ENCODE data around the gene C10orf105. TPM values are rescaled to one million over a fixed set of nuclear protein-coding genes. Genes with fewer than 3 reads are reported as not detected.

C10orf105 gene, protein sequence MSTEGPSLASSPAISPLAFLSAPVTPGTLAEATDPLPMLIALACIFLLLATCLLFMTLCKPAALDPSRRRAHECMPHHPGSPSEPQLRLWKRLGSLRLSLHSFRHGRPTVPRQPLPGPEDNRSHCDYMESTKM
- total RNA-seq (0.35 TPM), polyA plus RNA-seq (ENCODE audit: insufficient read depth, low read depth, low replicate concordance) (not detected)
- long read RNA-seq, donor 1: 0 reads
- long read RNA-seq, donor 2: 0 reads
- long read RNA-seq, donor 3: 0 reads
- long read RNA-seq, donor 4: 0 reads
- long read RNA-seq, donor 5: 0 reads
- long read RNA-seq, donor 6: 0 reads
- long read RNA-seq, donor 7: 0 reads
- long read RNA-seq, donor 8: 0 reads
- long read RNA-seq, donor 9: 0 reads
- long read RNA-seq, donor 10: 0 reads

DNA sequence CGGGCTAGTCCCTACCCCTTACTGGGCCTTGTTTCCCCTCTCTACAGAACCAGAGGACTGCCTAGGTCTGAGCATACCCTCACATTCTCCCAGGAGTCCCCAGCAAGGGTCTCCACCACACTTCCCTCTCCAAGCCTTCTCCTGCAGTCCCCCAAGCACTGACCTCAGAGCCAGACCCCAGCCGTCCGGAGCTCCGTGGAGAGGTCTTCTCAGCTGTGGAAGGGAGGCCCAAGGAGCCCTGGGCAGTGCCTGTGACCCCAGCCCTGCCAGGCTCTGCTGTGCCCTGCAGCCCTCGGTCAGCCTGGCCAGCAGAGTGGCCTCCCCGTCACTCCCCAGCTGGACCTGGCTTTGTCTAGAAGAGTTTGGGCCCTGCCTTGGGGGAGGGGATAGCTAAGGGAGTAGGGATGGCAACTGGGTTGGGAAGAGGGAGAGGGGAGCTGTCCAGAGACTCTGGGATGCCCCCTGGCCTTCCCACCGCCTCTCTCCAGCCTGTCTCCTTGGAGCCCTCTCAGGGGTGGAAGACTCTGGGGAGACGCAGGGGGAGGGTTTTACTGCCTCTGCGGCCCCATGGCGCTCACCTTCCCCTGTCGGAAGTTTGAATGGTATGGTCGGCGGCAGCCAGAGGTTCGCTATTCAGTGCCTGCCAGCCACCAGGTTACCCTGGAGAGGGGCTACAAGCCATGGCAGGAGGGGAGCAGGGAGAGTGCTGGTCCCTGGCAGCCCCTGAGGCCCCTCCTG is at the start of gene C10orf105:
TSS of gene C10orf105 (minus strand) at position 315 of the 738 bp plus-strand sequence. CDS start 3,441 bp downstream, outside the sequence.
- TF ChIP-seq, protein P1, sequence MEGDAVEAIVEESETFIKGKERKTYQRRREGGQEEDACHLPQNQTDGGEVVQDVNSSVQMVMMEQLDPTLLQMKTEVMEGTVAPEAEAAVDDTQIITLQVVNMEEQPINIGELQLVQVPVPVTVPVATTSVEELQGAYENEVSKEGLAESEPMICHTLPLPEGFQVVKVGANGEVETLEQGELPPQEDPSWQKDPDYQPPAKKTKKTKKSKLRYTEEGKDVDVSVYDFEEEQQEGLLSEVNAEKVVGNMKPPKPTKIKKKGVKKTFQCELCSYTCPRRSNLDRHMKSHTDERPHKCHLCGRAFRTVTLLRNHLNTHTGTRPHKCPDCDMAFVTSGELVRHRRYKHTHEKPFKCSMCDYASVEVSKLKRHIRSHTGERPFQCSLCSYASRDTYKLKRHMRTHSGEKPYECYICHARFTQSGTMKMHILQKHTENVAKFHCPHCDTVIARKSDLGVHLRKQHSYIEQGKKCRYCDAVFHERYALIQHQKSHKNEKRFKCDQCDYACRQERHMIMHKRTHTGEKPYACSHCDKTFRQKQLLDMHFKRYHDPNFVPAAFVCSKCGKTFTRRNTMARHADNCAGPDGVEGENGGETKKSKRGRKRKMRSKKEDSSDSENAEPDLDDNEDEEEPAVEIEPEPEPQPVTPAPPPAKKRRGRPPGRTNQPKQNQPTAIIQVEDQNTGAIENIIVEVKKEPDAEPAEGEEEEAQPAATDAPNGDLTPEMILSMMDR (IDR thresholded peaks at IDR 0.05; ENCODE audit: borderline replicate concordance, extremely low read depth, insufficient read depth): no peak
- H3K27me3 ChIP-seq (ENCODE audit: control insufficient read depth, insufficient read depth, low read length): no peaks in the 10 kb centered on the region
- intact Hi-C loops (cut with DNase I): no loop called here
- H3K4me3 ChIP-seq (ENCODE audit: low read length in 3 of 3): no peak within 1 kb of the TSS
- DNase-seq (peak in 3 of 5 donors; percentile 54 to 66 (median 65)), FAIRE-seq (no peak)
- no peaks in the 10 kb centered on the region for H3K36me3 ChIP-seq (ENCODE audit: control insufficient read depth in 2 of 3, insufficient read depth in 3 of 3, low read length in 3 of 3)
- H3K27ac ChIP-seq (ENCODE audit: low read depth in 2 of 2, low read length in 2 of 2): no peak within 1 kb of the TSS
- peaks cover 0 to under 1% (median 0%) of the 10 kb centered on the region in 3 donors for H3K4me1 ChIP-seq (ENCODE audit: control insufficient read depth in 2 of 3, insufficient read depth in 2 of 3, low read depth in 1 of 3, low read length in 3 of 3)
- H3K9ac ChIP-seq (ENCODE audit: low read length in 3 of 3): no peak within 1 kb of the TSS
- H3K9me3 ChIP-seq (ENCODE audit: control insufficient read depth in 2 of 3, insufficient read depth in 1 of 3, low read length in 3 of 3): no peaks in the 10 kb centered on the region

DNA sequence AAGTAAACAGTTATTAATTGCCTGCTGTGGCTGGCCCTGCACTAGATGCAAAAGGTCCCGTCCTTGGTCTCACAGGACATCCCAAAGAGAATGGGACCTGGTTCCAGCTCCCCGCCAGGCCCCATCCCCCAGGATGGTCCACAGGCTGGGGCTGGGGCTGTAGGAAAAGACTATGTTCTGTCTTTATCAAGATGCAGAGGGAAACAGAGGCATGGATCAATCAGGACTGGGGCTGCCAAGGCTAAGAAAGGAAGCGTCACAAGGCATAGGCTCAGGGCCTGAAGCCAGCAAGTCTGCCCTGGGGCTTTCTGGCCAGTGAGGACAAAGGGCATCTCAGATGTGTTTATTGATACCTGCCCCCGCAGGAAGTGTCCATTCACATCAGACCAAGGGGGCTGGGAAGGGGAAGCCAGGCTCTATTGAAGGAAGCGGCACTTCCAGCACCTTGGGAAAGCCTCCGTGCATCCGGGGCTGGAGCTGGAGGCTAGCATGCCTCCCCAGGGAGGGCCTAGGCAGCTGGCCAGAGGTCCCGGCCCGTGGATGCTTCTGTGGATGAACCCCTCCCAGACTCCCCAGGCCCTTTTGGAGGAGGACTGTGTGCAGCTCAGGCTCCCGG is 48.0 kb upstream of the C10orf105 start:
- Histone ChIP-seq H3K9ac (ENCODE audit: low read length in 3 of 3) (peak overlapping the region in 1 of 3 donors; percentile 8), H3K9me3 (ENCODE audit: control insufficient read depth in 2 of 3, insufficient read depth in 1 of 3, low read length in 3 of 3) (no peaks in the 10 kb centered on the region), H3K4me3 (ENCODE audit: low read length in 3 of 3) (no peak overlapping the region), H3K27me3 (ENCODE audit: control insufficient read depth, insufficient read depth, low read length) (no peaks in the 10 kb centered on the region), H3K27ac (ENCODE audit: low read depth in 2 of 2, low read length in 2 of 2) (peak overlapping the region; percentile 79 to 89), H3K4me1 (ENCODE audit: control insufficient read depth in 2 of 3, insufficient read depth in 2 of 3, low read depth in 1 of 3, low read length in 3 of 3) (peaks cover 0 to 56% (median 16%) of the 10 kb centered on the region in 3 donors), H3K36me3 (ENCODE audit: control insufficient read depth in 2 of 3, insufficient read depth in 3 of 3, low read length in 3 of 3) (no peaks in the 10 kb centered on the region)
- no peak for FAIRE-seq
- DNase-seq: peak in 2 of 5 donors; percentile 58 to 93
- TF ChIP-seq, protein P1 (IDR thresholded peaks at IDR 0.05; ENCODE audit: borderline replicate concordance, extremely low read depth, insufficient read depth): no peak
- intact Hi-C loops (cut with DNase I): no loop called here

DNA sequence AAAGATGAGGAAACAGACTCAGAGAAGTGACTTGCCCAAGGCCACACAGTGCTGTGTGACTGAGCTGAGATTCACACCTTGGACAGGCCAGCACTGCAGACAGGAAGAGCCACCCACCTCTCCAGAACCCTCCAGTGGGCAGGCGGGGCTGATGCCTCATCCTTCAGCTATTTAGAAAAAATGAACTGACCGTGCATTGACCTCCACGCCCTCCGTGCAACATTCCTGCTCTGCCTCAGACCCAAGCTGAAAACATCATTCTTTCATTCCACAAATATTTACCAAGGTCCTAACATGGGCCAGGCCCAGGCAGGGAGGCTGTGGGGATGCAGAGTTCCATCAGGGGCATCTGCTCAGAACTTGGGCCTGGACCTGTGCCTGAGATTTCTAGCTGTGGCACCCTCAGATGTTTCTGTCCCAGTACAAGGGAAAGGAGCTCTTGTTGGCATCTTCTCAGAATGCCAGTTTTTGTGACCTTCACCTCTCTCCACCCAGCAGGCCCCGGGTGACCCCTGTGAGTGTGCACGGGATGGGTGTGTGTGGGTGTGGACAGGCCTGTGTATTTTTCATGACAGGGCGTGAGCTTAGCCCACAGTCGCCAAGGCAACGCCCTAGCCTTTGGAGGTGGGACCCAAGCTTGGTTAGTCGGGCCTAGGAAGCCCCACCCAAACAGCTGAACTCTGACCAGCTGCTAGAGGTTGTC is 47.3 kb upstream of the C10orf105 start:
- H3K9me3 ChIP-seq (ENCODE audit: control insufficient read depth in 2 of 3, insufficient read depth in 1 of 3, low read length in 3 of 3): no peaks in the 10 kb centered on the region
- H3K27ac ChIP-seq (ENCODE audit: low read depth in 2 of 2, low read length in 2 of 2): peak overlapping the region; percentile 79 to 89
- peaks cover 0 to 57% (median 14%) of the 10 kb centered on the region in 3 donors for H3K4me1 ChIP-seq (ENCODE audit: control insufficient read depth in 2 of 3, insufficient read depth in 2 of 3, low read depth in 1 of 3, low read length in 3 of 3)
- TF ChIP-seq, protein P1 (IDR thresholded peaks at IDR 0.05; ENCODE audit: borderline replicate concordance, extremely low read depth, insufficient read depth): no peak
- H3K36me3 ChIP-seq (ENCODE audit: control insufficient read depth in 2 of 3, insufficient read depth in 3 of 3, low read length in 3 of 3): no peaks in the 10 kb centered on the region
- H3K4me3 ChIP-seq (ENCODE audit: low read length in 3 of 3): no peak overlapping the region
- DNase-seq (peak in 4 of 5 donors; percentile 49 to 94 (median 66)), FAIRE-seq (no peak)
- H3K9ac ChIP-seq (ENCODE audit: low read length in 3 of 3): no peak overlapping the region
- no peaks in the 10 kb centered on the region for H3K27me3 ChIP-seq (ENCODE audit: control insufficient read depth, insufficient read depth, low read length)
- intact Hi-C loops (cut with DNase I): no loop called here
